WTC11 (cell line): Measurements from ENCODE around the gene DGCR8.

Experiments used
- CTCF ChIP-seq: fragments of 200-600 bp; IDR thresholded peaks from 2 replicates; pipeline ENCODE4 v1.8.0; 2022; ENCODE audit warnings: antibody characterized with exemption
- ZNF512 ChIP-seq: sonication (generic); formaldehyde crosslinking; IDR thresholded peaks from 2 replicates; pipeline ENCODE4 v1.8.1; 2022; ENCODE audit warnings: missing genetic modification reagents, borderline replicate concordance
- ZSCAN18 ChIP-seq: fragments of 250-450 bp; sonication (Bioruptor Pico); IDR thresholded peaks from 2 replicates; pipeline ENCODE4 v2.1.2; 2022; ENCODE audit warnings: mild to moderate bottlenecking, moderate library complexity

- TF ChIP-seq ZNF512 (CRISPR knock-in tag): no peak
- no peak for TF ChIP-seq ZSCAN18 (CRISPR knock-in tag)
- TF ChIP-seq CTCF: no peak
Measured at GRCh38 chr22:20064140-20064480, 15.9 kb upstream of the DGCR8 start.
